Measurements from ENCODE around the gene DBH.

- TF ChIP-seq CTCF (IDR thresholded peaks at IDR 0.05; ENCODE audit: low read depth, low read length) (no peak), EZH2phosphoT487 (IDR thresholded peaks at IDR 0.05; ENCODE audit: low read depth) (no peak)
Observed at GRCh38 chr9:133605856-133606707, 30.1 kb upstream of the DBH start.
